OCI-LY7 (cell line): ENCODE data around the gene HBM.

Source experiments
- CTCF ChIP-seq: fragments of 200-600 bp; sonication (generic); conservative IDR thresholded peaks from 2 replicates; pipeline ENCODE4 v1.5.1; 2014; ENCODE audit warnings: mild to moderate bottlenecking, antibody characterized with exemption, low read length, moderate library complexity, mixed read lengths
- EZH2phosphoT487 ChIP-seq: fragments of 200-600 bp; sonication (generic); IDR thresholded peaks from 2 replicates; pipeline ENCODE4 v1.6.1; 2018; ENCODE audit warnings: low read depth, borderline replicate concordance, mild to moderate bottlenecking, mixed run types, antibody characterized with exemption, low read length, moderate library complexity, mixed read lengths

- no peak for TF ChIP-seq CTCF
- TF ChIP-seq EZH2phosphoT487, result no peak
These were observed 16.6 kb upstream of the HBM start for GRCh38 chr16:149024-149660.
